SKM-1 treated with dmso at 0.1 percent for 144 hours (cell line): ENCODE data around the gene SIPA1L3.

Experiments used
- DNase-seq: peaks from one replicate; lab custom pipeline; 2025; ENCODE audit not compliant: unreplicated experiment; lab: John Stamatoyannopoulos, UW

The SIPA1L3 gene

GRCh38 chr19:37975596-37976515 is 68.8 kb downstream of the SIPA1L3 start:
- no peak for DNase-seq

GRCh38 chr19:37977391-37977790 is 70.4 kb downstream of the SIPA1L3 start:
- DNase-seq: no peak

- DNase-seq: no peak
Measured at GRCh38 chr19:37977992-37978391, 71.0 kb downstream of the SIPA1L3 start.

- no peak for DNase-seq
Measured at GRCh38 chr19:37979547-37980082, 72.6 kb downstream of the SIPA1L3 start.

- no peak for DNase-seq
Measured at GRCh38 chr19:37980419-37981170, 73.6 kb downstream of the SIPA1L3 start.

GRCh38 chr19:37981785-37982475 is 74.9 kb downstream of the SIPA1L3 start:
- DNase-seq: no peak

GRCh38 chr19:37982655-37983054 is 75.6 kb downstream of the SIPA1L3 start:
- no peak for DNase-seq

- no peak for DNase-seq
Measured at GRCh38 chr19:37983153-37983552, 76.1 kb downstream of the SIPA1L3 start.

GRCh38 chr19:37983916-37984315 is 76.9 kb downstream of the SIPA1L3 start:
- DNase-seq: no peak

GRCh38 chr19:37986048-37986750 is 79.2 kb downstream of the SIPA1L3 start:
- DNase-seq: no peak

GRCh38 chr19:37987356-37988332 is 80.6 kb downstream of the SIPA1L3 start:
- DNase-seq: peak; percentile 28

- no peak for DNase-seq
Measured at GRCh38 chr19:37988758-37989635, 82.0 kb downstream of the SIPA1L3 start.

GRCh38 chr19:37989855-37990254 is 82.8 kb downstream of the SIPA1L3 start:
- DNase-seq: no peak

GRCh38 chr19:37990362-37990761 is 83.4 kb downstream of the SIPA1L3 start:
- no peak for DNase-seq

- no peak for DNase-seq
Measured at GRCh38 chr19:37991176-37991835, 84.3 kb downstream of the SIPA1L3 start.

GRCh38 chr19:37991841-37992248 is 84.8 kb downstream of the SIPA1L3 start:
- DNase-seq: no peak

- DNase-seq: no peak
Measured at GRCh38 chr19:37992761-37993160, 85.8 kb downstream of the SIPA1L3 start.

- no peak for DNase-seq
Measured at GRCh38 chr19:37994823-37995130, 87.8 kb downstream of the SIPA1L3 start.
